ENCODE results near the gene KLHL36. TPM values are rescaled to one million over a fixed set of nuclear protein-coding genes. Genes with fewer than 3 reads are reported as not detected.
"Not testable (repeated sequence)": the region's sequence is repeated elsewhere in the genome, so short reads cannot be mapped to it uniquely, and the experiment has no call there.

The KLHL36 gene
- total RNA-seq, 1 experiment from 2014 or later = 76.6 TPM

GRCh38 chr16:84610376-84610775 lies 37.9 kb upstream of the KLHL36 start:
- DNase-seq = no peak
- H3K36me3 ChIP-seq (replicated peaks; ENCODE audit: control insufficient read depth, insufficient read depth, low read length) = peaks cover 2% of the 10 kb centered on the region
- H3K27me3 ChIP-seq (ENCODE audit: control insufficient read depth, insufficient read depth, low read length) = no peaks in the 10 kb centered on the region
- H3K4me3 ChIP-seq (ENCODE audit: insufficient read depth, low read depth, low read length) = no peak overlapping the region

DNA sequence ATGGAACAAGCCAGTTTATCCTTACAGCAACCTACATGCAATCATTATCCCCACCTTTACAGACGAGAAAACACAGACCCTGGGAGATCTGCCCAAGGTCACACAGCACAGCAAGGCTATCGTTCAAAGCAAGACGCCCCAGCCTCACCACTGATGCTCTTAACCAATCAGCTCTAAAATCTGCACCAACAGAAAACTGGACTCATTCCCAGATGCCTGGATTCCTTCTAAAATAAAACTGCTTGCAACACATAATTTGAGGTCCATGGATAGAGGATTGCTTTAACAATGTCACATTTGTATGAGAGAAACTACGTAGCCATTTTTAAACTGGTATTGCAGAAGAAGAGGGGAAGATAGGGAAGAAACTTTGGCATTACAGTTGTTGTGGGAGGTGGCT lies 37.3 kb upstream of the KLHL36 start:
- peaks cover 2% of the 10 kb centered on the region for H3K36me3 ChIP-seq (replicated peaks; ENCODE audit: control insufficient read depth, insufficient read depth, low read length)
- H3K4me3 ChIP-seq (ENCODE audit: insufficient read depth, low read depth, low read length) = no peak overlapping the region
- no peaks in the 10 kb centered on the region for H3K27me3 ChIP-seq (ENCODE audit: control insufficient read depth, insufficient read depth, low read length)
- DNase-seq = no peak

- peaks cover 8% of the 10 kb centered on the region for H3K27me3 ChIP-seq (ENCODE audit: control insufficient read depth, insufficient read depth, low read length)
- no peak overlapping the region for H3K4me3 ChIP-seq (ENCODE audit: insufficient read depth, low read depth, low read length)
- H3K36me3 ChIP-seq (replicated peaks; ENCODE audit: control insufficient read depth, insufficient read depth, low read length) = peaks cover 2% of the 10 kb centered on the region
- DNase-seq = no peak
Measured at GRCh38 chr16:84612686-84613085, 35.6 kb upstream of the KLHL36 start.

GRCh38 chr16:84613408-84614072 lies 34.8 kb upstream of the KLHL36 start:
- Histone ChIP-seq H3K36me3 (replicated peaks; ENCODE audit: control insufficient read depth, insufficient read depth, low read length) (peaks cover 2% of the 10 kb centered on the region), H3K4me3 (ENCODE audit: insufficient read depth, low read depth, low read length) (no peak overlapping the region), H3K27me3 (ENCODE audit: control insufficient read depth, insufficient read depth, low read length) (peaks cover 8% of the 10 kb centered on the region)
- no peak for DNase-seq

DNA sequence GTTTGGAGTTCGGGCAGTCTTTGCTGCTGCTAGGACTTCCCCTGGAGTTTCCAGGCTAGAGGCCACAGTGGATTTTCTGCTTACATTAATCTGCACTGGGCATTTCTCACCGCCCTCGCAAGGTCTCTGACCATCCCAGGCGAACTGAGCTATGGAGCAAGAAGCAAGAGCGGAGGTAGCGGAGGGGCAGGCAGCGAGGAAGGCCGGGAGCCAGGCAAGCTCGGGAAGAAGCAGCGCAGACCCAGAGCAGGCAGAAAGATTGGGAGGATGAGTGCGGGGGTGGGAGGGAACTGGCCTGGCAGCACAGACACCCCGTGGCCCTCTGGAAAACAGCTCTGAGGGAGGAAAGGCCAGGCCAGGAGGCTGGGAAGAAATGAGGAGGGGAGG lies 34.2 kb upstream of the KLHL36 start:
- H3K36me3 ChIP-seq (replicated peaks; ENCODE audit: control insufficient read depth, insufficient read depth, low read length) = peaks cover 2% of the 10 kb centered on the region
- no peak overlapping the region for H3K4me3 ChIP-seq (ENCODE audit: insufficient read depth, low read depth, low read length)
- peaks cover 8% of the 10 kb centered on the region for H3K27me3 ChIP-seq (ENCODE audit: control insufficient read depth, insufficient read depth, low read length)
- peak; percentile 54 for DNase-seq

- DNase-seq = no peak
- Histone ChIP-seq H3K4me3 (ENCODE audit: insufficient read depth, low read depth, low read length) (no peak overlapping the region), H3K36me3 (replicated peaks; ENCODE audit: control insufficient read depth, insufficient read depth, low read length) (peaks cover 2% of the 10 kb centered on the region), H3K27me3 (ENCODE audit: control insufficient read depth, insufficient read depth, low read length) (peaks cover 8% of the 10 kb centered on the region)
Measured at GRCh38 chr16:84614623-84614967, 33.7 kb upstream of the KLHL36 start.

- Histone ChIP-seq H3K27me3 (ENCODE audit: control insufficient read depth, insufficient read depth, low read length) (peaks cover 8% of the 10 kb centered on the region), H3K36me3 (replicated peaks; ENCODE audit: control insufficient read depth, insufficient read depth, low read length) (peaks cover 2% of the 10 kb centered on the region), H3K4me3 (ENCODE audit: insufficient read depth, low read depth, low read length) (no peak overlapping the region)
- peak; percentile 53 for DNase-seq
Measured at GRCh38 chr16:84614968-84615813, 33.1 kb upstream of the KLHL36 start.

DNA sequence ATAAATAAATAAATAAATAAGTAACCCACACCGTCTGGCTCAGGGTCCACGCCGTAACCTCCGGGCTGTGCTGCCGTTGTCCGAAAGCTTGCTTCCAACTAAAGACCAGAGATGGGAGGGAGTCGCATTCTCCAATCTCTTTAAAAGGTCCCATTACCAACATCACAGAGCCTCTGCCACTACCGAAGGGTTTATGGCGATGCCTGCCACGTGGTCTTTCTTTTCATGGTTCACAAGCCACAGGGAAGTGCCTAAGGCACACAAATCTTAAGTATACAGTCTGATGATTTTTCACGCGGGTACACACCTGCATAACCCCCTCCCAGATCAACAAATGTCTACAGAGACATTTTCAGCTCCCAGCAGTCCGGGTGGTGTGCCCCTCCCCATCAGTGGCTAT lies 31.8 kb upstream of the KLHL36 start:
- peaks cover 8% of the 10 kb centered on the region for H3K27me3 ChIP-seq (ENCODE audit: control insufficient read depth, insufficient read depth, low read length)
- peak overlapping the region; percentile 83 for H3K4me3 ChIP-seq (ENCODE audit: insufficient read depth, low read depth, low read length)
- no peak for DNase-seq
- H3K36me3 ChIP-seq (replicated peaks; ENCODE audit: control insufficient read depth, insufficient read depth, low read length) = peaks cover 2% of the 10 kb centered on the region

DNA sequence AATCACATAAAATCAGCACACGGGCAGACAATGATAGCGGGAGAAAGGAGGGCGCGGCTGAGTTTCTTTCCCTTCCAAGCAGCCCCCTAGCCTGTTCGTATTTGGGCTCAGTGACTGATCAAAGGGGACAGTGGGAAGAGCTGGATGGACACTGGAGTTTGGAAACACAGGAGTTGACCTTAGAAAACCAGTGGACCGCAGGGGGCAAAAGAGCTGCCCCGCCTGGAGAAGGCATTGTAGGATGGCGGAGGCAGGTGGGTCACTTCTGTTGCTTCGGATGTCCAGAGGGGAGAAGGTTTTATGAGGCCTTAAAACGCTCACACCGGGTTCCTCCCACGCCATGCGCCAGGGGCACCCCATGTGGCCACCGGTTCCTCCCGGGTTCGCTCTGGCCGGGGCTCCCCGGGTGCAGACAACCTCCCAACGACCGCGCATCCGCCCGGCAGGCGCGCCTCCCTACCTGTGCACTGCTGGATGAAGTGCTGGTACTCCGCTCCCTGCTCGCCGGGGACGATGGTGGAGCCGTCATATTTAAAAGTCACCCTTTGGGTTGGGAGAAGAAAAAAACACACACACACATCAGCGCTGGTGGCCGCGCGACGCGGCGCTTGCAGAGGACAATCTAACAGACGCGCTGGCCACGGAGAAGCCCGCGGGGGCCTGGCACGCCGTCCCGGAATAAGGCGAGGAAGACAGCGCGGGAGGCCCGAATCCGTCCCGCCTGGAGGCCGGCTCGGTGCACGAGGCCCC lies 31.1 kb upstream of the KLHL36 start:
- Histone ChIP-seq H3K27me3 (ENCODE audit: control insufficient read depth, insufficient read depth, low read length) (peaks cover 8% of the 10 kb centered on the region), H3K4me3 (ENCODE audit: insufficient read depth, low read depth, low read length) (peak overlapping the region; percentile 83), H3K36me3 (replicated peaks; ENCODE audit: control insufficient read depth, insufficient read depth, low read length) (peaks cover 2% of the 10 kb centered on the region)
- DNase-seq = peak; percentile 80

DNA sequence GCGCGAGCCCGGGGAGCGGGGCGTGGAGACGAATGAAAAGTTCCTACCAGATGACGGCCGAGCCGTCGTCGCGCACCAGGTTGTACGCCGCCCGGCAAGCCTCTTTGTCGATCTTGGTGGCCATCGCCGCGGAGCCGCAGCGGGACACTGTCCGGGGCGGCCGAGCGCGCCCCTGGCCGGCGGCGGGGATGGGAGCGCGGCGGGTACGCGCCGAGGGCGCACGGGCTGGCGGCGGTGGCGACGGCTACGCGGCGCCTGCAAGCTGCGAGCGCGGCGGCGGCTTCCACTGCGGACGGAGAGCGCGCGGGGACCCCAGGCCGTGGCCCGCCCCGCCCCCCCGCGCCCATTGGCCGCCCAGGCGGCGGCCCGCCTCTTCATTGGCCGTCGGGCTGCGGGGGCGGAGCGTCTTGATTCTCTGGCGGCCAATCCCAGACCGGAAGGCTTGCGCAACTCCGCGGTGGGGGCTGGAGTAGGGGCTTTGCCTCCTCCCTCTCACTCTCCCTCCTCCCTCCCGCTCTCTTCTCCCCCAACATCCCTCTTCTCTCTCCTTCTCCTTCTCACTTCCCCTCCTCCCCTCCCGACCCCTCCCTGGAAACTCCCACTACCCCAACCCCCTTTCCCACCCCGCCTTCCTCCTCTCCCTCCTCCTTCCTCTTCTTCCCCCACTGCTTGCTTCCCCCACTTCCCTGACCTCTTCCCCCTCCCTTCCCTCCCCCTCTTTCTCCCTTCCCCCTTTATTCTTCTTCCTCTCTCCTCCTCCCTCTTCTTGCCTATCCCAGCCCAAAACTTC lies 30.3 kb upstream of the KLHL36 start, which contains the start of gene COTL1:
Gene COTL1, minus strand, starts transcription at position 288 of the 790 bp plus-strand sequence. Its CDS starts 164 bp downstream, at position 124.
- Histone ChIP-seq H3K4me3 (ENCODE audit: insufficient read depth, low read depth, low read length) (peak within 1 kb of the TSS; percentile 83), H3K36me3 (replicated peaks; ENCODE audit: control insufficient read depth, insufficient read depth, low read length) (peaks cover 2% of the 10 kb centered on the region; the same call in 1 of the 2 replicates), H3K27me3 (ENCODE audit: control insufficient read depth, insufficient read depth, low read length) (peaks cover 8% of the 10 kb centered on the region)
- DNase-seq = peak; percentile 99

DNA sequence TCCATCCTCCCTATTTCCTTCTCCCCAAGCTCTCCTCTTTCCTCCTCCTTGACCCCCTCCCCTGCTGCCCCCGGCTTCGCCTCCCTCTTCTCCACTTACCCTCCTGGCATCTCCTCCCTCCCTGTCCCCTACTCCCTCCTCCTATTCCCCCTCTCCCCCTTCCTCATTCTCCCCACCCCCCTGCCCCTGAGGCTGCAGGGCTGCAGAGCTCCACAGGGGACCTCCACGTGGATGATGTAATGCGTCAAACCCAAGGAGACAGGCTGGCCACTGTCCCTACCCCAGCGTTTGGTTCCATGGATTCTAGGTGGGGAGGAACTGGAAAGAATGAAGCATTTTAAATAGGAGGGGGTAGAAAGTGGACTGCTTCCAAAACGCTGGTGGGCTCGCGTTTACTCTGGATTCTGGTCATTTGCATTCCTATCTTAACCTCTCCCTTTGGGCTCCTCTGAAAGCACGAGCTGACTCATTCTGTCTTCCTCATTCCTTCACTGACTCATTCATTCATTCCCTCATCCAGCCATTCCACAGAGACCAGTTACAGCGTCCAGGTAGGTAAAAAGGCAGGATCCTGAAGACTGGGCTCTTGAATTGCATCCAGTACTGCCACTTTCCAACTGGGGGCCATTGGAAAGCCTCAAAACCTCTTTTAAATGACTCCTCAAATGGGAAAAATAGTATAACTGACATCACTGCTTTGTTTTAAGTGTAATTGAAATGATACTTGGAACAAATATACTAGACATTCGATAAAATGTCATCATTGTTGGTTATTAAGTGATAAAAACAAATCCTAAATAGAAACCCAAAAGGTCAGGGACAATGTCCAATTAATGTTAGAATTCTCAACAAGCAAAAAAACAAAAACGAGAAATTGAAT lies 29.5 kb upstream of the KLHL36 start:
- Histone ChIP-seq H3K36me3 (replicated peaks; ENCODE audit: control insufficient read depth, insufficient read depth, low read length) (peaks cover 2% of the 10 kb centered on the region; the same call in 1 of the 2 replicates), H3K27me3 (ENCODE audit: control insufficient read depth, insufficient read depth, low read length) (peaks cover 8% of the 10 kb centered on the region), H3K4me3 (ENCODE audit: insufficient read depth, low read depth, low read length) (peak overlapping the region; percentile 14)
- DNase-seq = peak; percentile 82

DNA sequence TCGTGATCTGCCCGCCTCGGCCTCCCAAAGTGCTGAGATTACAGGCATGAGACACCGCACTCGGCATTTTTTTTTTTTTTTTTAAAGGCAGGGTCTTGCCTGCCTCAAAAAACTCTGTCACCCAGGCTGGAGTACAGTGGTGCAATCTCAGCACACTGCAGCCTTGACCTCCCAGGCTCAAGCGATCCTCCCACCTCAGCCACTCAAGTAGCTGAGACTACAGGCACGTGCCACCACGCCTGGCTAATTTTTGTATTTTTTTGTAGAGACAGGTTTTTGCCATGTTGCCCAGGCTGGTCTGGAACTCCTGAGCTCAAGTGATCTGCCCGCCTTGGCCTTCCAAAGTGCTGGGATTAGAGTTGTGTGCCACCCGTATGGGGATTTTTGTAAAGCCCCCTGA lies 27.4 kb upstream of the KLHL36 start:
- not testable (repeated sequence) for DNase-seq; H3K4me3 ChIP-seq (ENCODE audit: insufficient read depth, low read depth, low read length); H3K27me3 ChIP-seq (ENCODE audit: control insufficient read depth, insufficient read depth, low read length); H3K36me3 ChIP-seq (replicated peaks; ENCODE audit: control insufficient read depth, insufficient read depth, low read length)

- Histone ChIP-seq H3K36me3 (replicated peaks; ENCODE audit: control insufficient read depth, insufficient read depth, low read length) (no peaks in the 10 kb centered on the region), H3K27me3 (ENCODE audit: control insufficient read depth, insufficient read depth, low read length) (no peaks in the 10 kb centered on the region), H3K4me3 (ENCODE audit: insufficient read depth, low read depth, low read length) (no peak overlapping the region)
- DNase-seq = no peak
Measured at GRCh38 chr16:84625556-84625955, 22.8 kb upstream of the KLHL36 start.
